ENCODE measurements around the gene SMCO2. TPM values are rescaled to one million over a fixed set of nuclear protein-coding genes. Genes with fewer than 3 reads are reported as not detected.

The SMCO2 gene
- total RNA-seq, 6 donors from 2014 or later, result 0.27 to 0.34 TPM; not detected in 4

DNA sequence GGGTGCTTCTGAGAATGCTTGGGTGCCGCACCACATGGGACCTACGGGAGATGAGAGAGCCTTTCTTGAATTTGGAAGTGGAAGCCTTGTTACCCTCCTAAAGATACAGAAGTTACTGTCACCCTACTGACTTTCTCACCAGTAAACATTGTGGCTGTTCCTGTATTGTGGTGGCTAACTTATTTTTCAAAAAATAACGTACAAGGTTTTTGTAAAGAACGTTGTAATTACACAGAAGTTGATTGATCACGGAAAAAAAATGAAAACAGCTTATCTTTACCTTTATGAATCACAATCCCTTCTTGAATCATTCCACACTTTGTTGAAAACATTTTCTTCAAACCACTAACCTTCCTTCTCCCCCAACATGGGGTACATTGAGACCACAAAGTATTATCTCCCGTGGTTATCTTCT, 55.5 kb downstream of the SMCO2 start:
- 82 to 89% methylated on average over 6 of the region's 6 CpGs for WGBS, 2 donors
- TF ChIP-seq, protein P1, sequence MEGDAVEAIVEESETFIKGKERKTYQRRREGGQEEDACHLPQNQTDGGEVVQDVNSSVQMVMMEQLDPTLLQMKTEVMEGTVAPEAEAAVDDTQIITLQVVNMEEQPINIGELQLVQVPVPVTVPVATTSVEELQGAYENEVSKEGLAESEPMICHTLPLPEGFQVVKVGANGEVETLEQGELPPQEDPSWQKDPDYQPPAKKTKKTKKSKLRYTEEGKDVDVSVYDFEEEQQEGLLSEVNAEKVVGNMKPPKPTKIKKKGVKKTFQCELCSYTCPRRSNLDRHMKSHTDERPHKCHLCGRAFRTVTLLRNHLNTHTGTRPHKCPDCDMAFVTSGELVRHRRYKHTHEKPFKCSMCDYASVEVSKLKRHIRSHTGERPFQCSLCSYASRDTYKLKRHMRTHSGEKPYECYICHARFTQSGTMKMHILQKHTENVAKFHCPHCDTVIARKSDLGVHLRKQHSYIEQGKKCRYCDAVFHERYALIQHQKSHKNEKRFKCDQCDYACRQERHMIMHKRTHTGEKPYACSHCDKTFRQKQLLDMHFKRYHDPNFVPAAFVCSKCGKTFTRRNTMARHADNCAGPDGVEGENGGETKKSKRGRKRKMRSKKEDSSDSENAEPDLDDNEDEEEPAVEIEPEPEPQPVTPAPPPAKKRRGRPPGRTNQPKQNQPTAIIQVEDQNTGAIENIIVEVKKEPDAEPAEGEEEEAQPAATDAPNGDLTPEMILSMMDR (IDR thresholded peaks at IDR 0.05), result no peak
- TF ChIP-seq POLR2AphosphoS5 (IDR thresholded peaks at IDR 0.05) (no peak), POLR2A (IDR thresholded peaks at IDR 0.05) (no peak), EP300 (IDR thresholded peaks at IDR 0.05) (no peak)
- Histone ChIP-seq H3K4me1 (no peaks in the 10 kb centered on the region), H3K27me3 (no peaks in the 10 kb centered on the region), H3K4me3 (no peak overlapping the region), H3K36me3 (no peaks in the 10 kb centered on the region), H3K27ac (no peak overlapping the region), H3K9me3 (no peaks in the 10 kb centered on the region)
- DNase-seq (no peak), ATAC-seq (ENCODE audit: low FRiP score in 2 of 2) (no peak)

DNA sequence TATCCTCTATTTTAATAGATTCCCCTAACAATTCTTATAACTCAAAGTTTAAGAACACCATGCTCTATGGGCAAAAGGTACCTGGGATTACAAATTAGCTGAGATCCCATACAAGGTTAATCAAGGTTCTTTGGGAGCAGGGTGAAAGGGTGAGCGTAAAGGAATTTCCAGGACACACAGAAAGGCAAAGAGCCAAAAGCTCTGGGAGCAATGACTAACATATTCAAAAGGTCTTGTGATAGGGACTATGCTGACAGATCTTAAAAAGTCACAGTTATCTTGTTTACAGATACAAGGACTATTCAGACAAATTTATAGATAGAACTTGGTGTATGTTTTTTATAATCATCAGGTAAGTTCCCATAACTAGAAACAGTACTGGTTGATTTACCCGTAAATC, 58.0 kb downstream of the SMCO2 start:
- Histone ChIP-seq H3K4me3 (no peak overlapping the region), H3K9me3 (no peaks in the 10 kb centered on the region), H3K27ac (no peak overlapping the region), H3K4me1 (no peaks in the 10 kb centered on the region), H3K36me3 (no peaks in the 10 kb centered on the region), H3K27me3 (no peaks in the 10 kb centered on the region)
- DNase-seq, result no peak
- peak in 1 of 2 donors; percentile 30 for ATAC-seq (ENCODE audit: low FRiP score in 2 of 2)
- TF ChIP-seq EP300 (IDR thresholded peaks at IDR 0.05) (no peak), POLR2A (IDR thresholded peaks at IDR 0.05) (no peak), POLR2AphosphoS5 (IDR thresholded peaks at IDR 0.05) (no peak)
- TF ChIP-seq, protein P1 (IDR thresholded peaks at IDR 0.05), result no peak
- WGBS, 2 donors, result 94 to 98% methylated on average over 2 of the region's 2 CpGs

DNA sequence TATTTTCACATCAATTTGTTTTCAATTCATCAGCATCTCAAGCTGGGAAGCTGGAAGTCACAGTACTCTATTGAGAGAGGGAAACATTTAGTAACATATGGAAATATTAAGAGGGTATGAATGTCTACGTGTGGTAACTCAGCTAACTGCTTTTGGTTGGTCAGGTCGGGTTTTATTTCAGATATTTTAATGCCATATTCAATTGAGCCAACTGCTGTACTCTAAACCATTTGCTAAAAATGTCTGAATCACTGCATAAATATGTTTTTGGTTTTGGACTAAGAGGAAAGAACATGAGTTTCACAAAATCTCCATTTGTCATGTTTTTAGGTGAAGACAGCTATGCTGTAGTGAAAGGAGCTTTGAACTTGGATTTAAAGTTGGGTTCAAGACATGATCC, 58.6 kb downstream of the SMCO2 start:
- ATAC-seq (ENCODE audit: low FRiP score in 2 of 2) (peak in 1 of 2 donors; percentile 16), DNase-seq (no peak)
- Histone ChIP-seq H3K4me1 (no peaks in the 10 kb centered on the region), H3K9me3 (no peaks in the 10 kb centered on the region), H3K27ac (no peak overlapping the region), H3K27me3 (no peaks in the 10 kb centered on the region), H3K4me3 (no peak overlapping the region), H3K36me3 (no peaks in the 10 kb centered on the region)
- TF ChIP-seq EP300 (IDR thresholded peaks at IDR 0.05) (no peak), POLR2AphosphoS5 (IDR thresholded peaks at IDR 0.05) (no peak), POLR2A (IDR thresholded peaks at IDR 0.05) (no peak)
- TF ChIP-seq, protein P1 (IDR thresholded peaks at IDR 0.05), result no peak
- 83 to 92% methylated on average over 2 of the region's 2 CpGs for WGBS, 2 donors

DNA sequence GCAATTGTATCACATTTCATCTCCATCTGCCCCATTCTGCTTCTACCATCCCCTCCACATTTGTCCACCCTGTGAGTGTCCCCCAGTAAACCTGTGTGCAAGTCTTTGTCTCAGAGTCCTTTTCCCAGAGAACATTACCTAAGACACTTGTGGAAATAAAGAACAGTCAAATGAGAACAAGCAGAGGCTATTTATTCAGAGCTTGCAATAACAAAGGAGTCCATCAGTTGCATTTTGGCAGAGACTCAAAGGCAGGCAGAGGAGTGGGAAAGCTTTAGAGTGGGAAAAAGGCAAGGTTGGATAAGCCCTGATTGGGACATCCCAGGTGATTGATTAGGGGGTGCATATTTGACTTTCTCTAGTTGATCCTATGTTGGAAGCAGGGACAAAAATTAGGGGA, 59.2 kb downstream of the SMCO2 start:
- H3K4me3 ChIP-seq, result no peak overlapping the region
- DNase-seq (no peak), ATAC-seq (ENCODE audit: low FRiP score in 2 of 2) (no peak)
- H3K9me3 ChIP-seq, result no peaks in the 10 kb centered on the region
- TF ChIP-seq POLR2A (IDR thresholded peaks at IDR 0.05) (no peak), EP300 (IDR thresholded peaks at IDR 0.05) (no peak), POLR2AphosphoS5 (IDR thresholded peaks at IDR 0.05) (no peak)
- TF ChIP-seq, protein P1 (IDR thresholded peaks at IDR 0.05), result no peak
- H3K27ac ChIP-seq, result no peak overlapping the region
- H3K27me3 ChIP-seq, result no peaks in the 10 kb centered on the region
- H3K36me3 ChIP-seq, result no peaks in the 10 kb centered on the region
- no peaks in the 10 kb centered on the region for H3K4me1 ChIP-seq

DNA sequence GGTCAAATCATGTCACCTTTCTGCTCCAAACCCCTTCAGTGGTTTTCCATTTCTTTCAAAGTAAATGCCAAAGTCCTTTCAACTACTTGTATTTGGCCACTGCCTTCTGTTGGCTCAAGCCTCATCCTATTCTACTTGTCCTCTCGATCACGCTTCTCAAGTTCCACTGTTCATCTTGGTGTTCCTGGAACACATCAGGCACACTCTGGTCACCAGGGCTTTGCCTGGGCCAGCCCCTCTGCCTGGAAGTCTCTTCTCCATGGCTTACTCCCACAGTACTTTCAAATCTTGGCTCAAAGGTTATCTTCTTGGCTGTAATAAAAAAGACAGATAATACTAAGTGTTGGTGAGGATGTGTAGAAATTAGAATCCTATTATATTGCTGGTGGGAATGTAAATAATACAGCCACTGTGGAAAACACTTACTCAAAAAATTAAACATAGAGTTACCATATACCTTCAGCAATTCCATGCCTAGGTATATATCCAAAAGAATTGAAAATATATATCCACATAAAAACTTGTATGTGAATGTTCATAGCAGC, 60.2 kb downstream of the SMCO2 start:
- Histone ChIP-seq H3K27ac (no peak overlapping the region), H3K4me1 (no peaks in the 10 kb centered on the region), H3K9me3 (no peaks in the 10 kb centered on the region), H3K4me3 (no peak overlapping the region), H3K27me3 (no peaks in the 10 kb centered on the region), H3K36me3 (no peaks in the 10 kb centered on the region)
- DNase-seq (no peak), ATAC-seq (ENCODE audit: low FRiP score in 2 of 2) (no peak)
- TF ChIP-seq POLR2AphosphoS5 (IDR thresholded peaks at IDR 0.05) (no peak), EP300 (IDR thresholded peaks at IDR 0.05) (no peak), POLR2A (IDR thresholded peaks at IDR 0.05) (no peak)
- TF ChIP-seq, protein P1 (IDR thresholded peaks at IDR 0.05), result no peak
- WGBS, 2 donors, result 89 to 97% methylated on average over 2 of the region's 2 CpGs

All from upper lobe of left lung (tissue), 6 donors.